ENCODE results near the gene RNF181. TPM values are rescaled to one million over a fixed set of nuclear protein-coding genes. Genes with fewer than 3 reads are reported as not detected.
A peak's percentile ranks its signal among the peaks of the same experiment; 100 is the strongest.
"Not testable (repeated sequence)": the region's sequence is repeated elsewhere in the genome, so short reads cannot be mapped to it uniquely, and the experiment has no call there.

The RNF181 gene
- total RNA-seq, 1 donor from 2014 or later, result 280 TPM

GRCh38 chr2:85589181-85589580 lies 6.4 kb upstream of the RNF181 start:
- DNase-seq (ENCODE audit: low read depth), result no peak
- H3K4me3 ChIP-seq (ENCODE audit: low read depth, low read length), result no peak overlapping the region
- TF ChIP-seq, protein P1, sequence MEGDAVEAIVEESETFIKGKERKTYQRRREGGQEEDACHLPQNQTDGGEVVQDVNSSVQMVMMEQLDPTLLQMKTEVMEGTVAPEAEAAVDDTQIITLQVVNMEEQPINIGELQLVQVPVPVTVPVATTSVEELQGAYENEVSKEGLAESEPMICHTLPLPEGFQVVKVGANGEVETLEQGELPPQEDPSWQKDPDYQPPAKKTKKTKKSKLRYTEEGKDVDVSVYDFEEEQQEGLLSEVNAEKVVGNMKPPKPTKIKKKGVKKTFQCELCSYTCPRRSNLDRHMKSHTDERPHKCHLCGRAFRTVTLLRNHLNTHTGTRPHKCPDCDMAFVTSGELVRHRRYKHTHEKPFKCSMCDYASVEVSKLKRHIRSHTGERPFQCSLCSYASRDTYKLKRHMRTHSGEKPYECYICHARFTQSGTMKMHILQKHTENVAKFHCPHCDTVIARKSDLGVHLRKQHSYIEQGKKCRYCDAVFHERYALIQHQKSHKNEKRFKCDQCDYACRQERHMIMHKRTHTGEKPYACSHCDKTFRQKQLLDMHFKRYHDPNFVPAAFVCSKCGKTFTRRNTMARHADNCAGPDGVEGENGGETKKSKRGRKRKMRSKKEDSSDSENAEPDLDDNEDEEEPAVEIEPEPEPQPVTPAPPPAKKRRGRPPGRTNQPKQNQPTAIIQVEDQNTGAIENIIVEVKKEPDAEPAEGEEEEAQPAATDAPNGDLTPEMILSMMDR (conservative IDR thresholded peaks at IDR 0.05; ENCODE audit: low read depth, low read length), result no peak

GRCh38 chr2:85589982-85590791 lies 5.4 kb upstream of the RNF181 start:
- H3K4me3 ChIP-seq (ENCODE audit: low read depth, low read length), result no peak overlapping the region
- no peak for DNase-seq (ENCODE audit: low read depth)
- TF ChIP-seq, protein P1 (conservative IDR thresholded peaks at IDR 0.05; ENCODE audit: low read depth, low read length), result no peak

- TF ChIP-seq, protein P1 (conservative IDR thresholded peaks at IDR 0.05; ENCODE audit: low read depth, low read length), result no peak
- H3K4me3 ChIP-seq (ENCODE audit: low read depth, low read length), result no peak overlapping the region
- DNase-seq (ENCODE audit: low read depth), result no peak
These were observed 4.6 kb upstream of the RNF181 start for GRCh38 chr2:85590950-85591349.

DNA sequence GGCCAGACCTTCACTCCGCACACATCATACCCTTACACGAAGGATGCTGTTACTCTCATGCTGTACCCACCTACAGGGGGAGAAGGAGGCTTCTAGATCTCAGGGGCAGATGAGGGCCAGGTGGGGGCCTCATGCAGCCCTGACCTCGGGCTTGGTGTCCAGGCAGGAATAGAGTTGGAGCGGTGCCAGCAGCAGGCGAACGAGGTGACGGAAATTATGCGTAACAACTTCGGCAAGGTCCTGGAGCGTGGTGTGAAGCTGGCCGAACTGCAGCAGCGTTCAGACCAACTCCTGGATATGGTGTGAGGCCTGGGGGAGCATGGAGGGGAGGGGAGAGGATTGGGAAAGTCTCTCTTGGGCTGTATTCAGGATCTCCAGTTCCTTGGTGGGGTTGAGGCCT lies 4.0 kb upstream of the RNF181 start:
- DNase-seq (ENCODE audit: low read depth), result no peak
- TF ChIP-seq, protein P1 (conservative IDR thresholded peaks at IDR 0.05; ENCODE audit: low read depth, low read length), result no peak
- H3K4me3 ChIP-seq (ENCODE audit: low read depth, low read length), result no peak overlapping the region

GRCh38 chr2:85592299-85592698 lies 3.2 kb upstream of the RNF181 start:
- not testable (repeated sequence) for DNase-seq (ENCODE audit: low read depth); H3K4me3 ChIP-seq (ENCODE audit: low read depth, low read length)

GRCh38 chr2:85593023-85593422 lies 2.5 kb upstream of the RNF181 start:
- TF ChIP-seq, protein P1 (conservative IDR thresholded peaks at IDR 0.05; ENCODE audit: low read depth, low read length), result no peak
- DNase-seq (ENCODE audit: low read depth), result no peak
- no peak overlapping the region for H3K4me3 ChIP-seq (ENCODE audit: low read depth, low read length)

- TF ChIP-seq, protein P1 (conservative IDR thresholded peaks at IDR 0.05; ENCODE audit: low read depth, low read length), result no peak
- DNase-seq (ENCODE audit: low read depth), result no peak
- peak overlapping the region; percentile 81 for H3K4me3 ChIP-seq (ENCODE audit: low read depth, low read length)
These were observed 737 bp upstream of the RNF181 start for GRCh38 chr2:85594715-85595300.

All from epithelial cell of proximal tubule (primary cell).